Measurements from ENCODE around the gene PLPPR3.
"Not testable (repeated sequence)": the region's sequence is repeated elsewhere in the genome, so short reads cannot be mapped to it uniquely, and the experiment has no call there.

The PLPPR3 gene

DNA sequence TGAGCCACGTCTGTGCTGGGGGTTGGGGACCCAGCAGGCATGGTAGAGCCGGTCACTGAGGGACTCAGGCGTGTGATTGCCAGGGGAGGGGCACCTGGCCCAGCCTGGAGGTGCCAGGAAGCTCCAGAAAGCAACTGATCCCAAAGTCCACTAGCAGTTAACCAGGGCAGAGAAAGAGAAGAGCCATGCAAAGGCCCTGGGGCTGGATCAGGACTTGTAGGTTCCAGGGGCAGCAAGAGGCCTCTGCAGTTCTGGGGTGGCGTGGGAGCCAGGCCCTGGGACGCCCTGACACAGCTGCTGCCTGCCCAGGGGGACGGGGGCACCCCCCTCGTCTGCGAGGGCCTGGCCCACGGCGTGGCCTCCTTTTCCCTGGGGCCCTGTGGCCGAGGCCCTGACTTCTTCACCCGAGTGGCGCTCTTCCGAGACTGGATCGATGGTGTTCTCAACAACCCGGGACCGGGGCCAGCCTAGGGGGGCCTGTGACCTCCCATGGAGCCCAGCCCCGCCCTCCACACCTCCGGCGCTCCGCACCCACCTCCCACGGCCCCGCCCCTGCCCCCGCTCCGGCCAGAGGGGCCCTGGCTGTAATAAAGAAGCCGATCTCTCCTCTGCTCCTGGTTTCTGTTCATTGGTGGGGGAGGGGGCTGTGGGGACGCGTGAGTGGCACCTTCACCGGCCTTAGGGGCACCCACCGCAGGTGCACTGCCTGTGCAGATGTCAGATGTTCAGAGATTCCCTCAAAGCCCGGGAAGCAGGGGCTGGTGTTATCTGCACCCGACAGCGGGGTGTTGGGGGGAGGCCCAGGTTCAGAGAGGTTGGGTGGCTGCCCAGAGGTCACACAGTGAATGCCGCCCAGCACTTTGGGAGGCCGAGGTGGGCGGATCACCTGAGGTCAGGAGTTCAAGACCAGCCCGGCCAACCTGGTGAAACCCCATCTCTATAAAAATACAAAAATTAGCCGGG, 9.9 kb upstream of the PLPPR3 start:
- no peak for DNase-seq

GRCh38 chr19:829129-829758, 7.5 kb upstream of the PLPPR3 start:
- no peak for DNase-seq

DNA sequence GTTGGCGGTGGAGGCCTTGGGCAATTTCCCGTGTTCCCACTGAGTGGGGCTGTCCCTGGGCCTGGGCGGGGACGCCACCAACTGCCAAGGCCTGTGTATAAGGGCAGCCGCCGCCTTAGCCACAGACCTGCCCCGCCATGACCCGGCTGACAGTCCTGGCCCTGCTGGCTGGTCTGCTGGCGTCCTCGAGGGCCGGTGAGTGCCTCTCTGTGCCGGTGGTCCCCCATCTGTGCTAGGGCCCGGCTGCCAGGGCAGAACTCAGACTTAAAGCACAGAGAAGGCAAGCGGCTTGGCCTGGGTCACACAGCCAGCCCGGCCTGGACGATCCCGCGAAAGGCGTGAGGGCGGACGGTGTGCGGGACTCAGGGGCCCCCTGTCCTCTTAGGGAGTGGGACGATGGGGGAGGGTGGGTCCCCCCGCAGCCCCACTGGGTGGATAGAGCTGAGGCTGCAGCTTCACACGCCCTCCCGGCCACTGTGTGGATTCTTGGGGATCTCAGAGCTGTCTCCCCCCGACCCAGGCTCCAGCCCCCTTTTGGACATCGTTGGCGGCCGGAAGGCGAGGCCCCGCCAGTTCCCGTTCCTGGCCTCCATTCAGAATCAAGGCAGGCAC, 6.1 kb upstream of the PLPPR3 start, which contains the start of gene AZU1:
AZU1 (plus strand) TSS at position 128 of the 612 bp plus-strand sequence; CDS start at position 138, 10 bp downstream.
- DNase-seq = no peak

DNA sequence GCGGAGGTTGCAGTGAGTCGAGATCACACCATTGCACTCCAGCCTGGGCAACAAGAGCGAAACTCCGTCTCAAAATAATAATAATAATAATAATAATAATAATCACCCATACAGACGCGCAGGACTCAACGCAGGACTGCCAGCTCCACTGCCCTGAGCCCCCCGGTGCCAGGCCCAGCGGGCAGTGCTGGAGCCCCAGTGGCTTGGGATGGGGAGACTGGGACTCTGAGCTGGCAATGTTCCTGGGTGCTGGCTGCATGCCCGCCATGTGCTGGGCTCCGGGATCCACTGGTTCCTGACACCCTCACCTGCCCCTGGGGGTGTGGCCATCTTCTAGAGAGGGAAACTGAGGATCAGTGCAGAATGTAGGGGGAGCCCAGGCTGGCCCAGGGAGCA, 5.6 kb upstream of the PLPPR3 start:
- no peak for DNase-seq

DNA sequence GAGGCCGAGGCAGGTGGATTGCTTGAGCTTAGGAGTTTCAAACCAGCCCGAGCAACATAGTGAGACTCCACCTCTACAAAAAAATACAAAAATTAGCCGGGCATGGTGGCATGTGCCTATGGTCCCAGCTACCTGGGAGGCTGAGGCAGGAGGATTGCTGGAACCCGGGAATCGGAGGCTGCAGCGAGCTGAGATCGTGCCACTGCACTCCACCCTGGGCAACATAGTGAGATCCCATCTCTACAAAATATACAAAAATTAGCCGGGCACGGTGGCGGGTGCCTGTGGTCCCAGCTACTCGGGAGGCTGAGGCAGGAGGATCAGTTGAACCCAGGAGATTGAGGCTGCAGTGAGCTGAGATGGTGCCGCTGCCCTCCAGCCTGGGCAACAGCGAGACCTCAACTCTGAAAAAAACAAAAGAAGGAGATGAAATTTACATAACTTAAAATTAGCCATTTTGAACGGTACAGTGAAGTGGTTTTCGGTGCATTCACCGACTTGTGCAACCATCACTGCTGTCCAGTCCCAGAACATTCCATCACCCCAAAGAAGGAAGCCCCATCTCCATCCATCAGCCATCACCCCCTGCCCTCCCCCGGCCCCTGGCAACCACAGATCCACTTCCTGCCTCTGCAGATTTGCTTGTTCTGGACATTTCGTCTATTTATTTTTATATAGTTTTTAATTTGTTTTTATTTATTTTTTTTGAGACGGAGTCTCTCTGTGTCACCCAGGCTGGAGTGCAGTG, 4.3 kb upstream of the PLPPR3 start:
- DNase-seq = no peak

DNA sequence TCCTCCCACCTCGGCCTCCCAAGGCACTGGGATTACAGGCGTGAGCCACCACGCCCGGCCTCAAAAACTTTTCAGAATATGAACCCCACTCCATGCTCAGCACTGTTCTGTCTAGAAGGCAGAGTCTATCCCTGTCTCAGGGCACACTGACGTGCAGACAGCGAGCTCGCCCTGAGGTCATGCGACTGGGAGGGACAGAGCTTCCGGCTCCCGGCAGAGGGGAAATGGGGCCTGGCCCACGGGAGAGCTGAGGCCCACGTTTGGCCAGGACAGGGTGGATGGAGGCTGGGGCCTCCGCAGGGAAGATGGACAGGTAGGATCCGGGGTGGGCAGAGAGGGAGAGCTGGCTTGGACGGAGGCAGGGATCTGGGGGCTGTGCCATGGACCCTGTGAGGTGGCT, 3.1 kb upstream of the PLPPR3 start:
- no peak for DNase-seq

DNA sequence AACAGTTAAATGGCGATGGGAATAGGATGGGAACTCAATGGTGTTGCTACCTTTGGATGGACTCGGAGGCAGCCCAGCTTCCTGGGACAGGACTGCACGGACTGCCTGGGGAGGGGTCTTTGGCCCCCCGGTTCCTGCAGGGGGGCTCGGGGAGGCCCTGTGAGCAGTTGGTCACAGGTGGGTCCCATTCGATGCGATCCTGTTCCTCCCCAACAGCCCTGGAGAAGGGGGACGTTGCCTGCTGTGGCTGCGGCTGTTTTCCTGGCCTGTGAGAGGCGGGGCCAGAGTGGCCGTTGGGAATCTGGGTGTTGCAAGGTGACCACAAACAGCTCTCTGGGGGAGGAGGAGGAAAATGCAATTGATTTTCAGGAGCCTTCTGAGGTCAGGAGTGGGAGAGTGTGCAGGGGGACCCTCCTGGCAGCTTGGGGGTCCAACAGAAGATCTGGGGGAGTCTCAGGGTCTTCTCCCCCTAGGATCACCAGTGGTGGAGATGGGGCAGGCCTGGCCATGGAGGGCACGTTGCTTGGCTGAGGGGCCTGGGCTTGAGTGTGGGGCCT, 1.9 kb upstream of the PLPPR3 start:
- DNase-seq = no peak

- no peak for DNase-seq
Measured at GRCh38 chr19:821231-821824, 427 bp downstream of the PLPPR3 start.

DNA sequence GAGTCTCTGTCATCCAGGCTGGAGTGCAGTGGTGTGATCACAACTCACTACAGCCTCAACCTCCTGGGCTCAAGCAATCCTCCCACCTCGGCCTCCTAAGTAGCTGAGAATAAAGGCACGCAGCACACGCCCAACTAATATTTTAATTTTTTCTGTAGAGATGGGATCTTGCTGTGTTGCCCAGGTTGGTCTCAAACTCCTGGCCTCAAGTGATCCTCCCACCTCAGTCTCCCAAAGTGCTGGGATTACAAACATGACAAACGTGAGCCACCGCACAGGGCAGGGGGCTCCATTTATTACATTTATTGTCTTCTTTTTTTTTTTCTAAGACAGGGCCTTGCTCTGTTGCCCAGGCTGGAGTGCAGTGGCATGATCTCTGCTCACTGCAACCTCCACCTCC, 1.5 kb downstream of the PLPPR3 start:
- not testable (repeated sequence) for DNase-seq

DNA sequence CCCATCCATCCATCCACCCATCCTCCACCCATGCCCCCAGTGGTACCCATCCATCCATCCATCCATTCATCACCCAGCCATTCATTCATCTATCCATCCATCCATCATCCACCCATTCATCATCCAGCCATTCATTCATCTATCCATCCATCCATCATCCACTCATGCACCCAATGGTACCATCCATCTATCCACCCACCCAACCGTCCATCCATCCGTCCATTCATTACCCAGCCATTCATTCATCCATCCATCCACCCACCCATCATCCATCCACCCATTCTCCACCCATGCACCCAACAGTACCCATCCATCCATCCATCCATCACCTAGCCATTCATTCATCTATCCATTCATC, 5.3 kb downstream of the PLPPR3 start:
- no peak for DNase-seq

- no peak for DNase-seq
Measured at GRCh38 chr19:815775-816499, 5.8 kb downstream of the PLPPR3 start.

DNA sequence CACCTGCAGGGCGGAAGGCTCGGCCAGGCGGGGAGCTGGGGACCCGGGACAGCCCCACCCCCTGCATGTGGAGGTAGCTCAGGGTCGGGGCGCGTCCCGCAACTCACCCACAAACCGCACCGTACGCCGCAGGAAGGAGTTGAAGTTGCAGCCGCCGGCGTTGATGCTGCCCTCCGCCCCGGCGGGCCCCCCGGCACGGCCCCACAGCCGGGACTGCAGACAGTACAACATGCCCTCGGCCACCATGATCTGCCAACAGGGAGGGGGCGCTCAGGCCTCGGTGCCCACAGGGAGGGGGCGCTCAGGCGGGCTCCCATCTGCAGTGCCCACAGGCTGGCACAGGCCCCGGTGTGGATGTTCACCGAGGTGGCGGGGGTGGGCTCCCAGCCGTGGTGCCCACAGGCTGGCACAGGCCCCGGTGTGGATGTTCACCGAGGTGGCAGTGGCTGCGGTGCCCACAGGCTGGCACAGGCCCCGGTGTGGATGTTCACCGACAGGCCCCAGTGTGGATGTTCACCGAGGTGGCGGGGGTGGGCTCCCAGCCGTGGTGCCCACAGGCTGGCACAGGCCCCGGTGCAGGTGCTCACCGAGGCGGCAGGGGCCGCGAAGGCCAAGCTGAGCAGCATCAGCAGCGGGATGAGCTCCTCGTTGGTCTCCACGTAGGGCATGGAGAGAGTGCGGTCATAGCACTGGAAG, 6.5 kb downstream of the PLPPR3 start:
- no peak for DNase-seq

DNA sequence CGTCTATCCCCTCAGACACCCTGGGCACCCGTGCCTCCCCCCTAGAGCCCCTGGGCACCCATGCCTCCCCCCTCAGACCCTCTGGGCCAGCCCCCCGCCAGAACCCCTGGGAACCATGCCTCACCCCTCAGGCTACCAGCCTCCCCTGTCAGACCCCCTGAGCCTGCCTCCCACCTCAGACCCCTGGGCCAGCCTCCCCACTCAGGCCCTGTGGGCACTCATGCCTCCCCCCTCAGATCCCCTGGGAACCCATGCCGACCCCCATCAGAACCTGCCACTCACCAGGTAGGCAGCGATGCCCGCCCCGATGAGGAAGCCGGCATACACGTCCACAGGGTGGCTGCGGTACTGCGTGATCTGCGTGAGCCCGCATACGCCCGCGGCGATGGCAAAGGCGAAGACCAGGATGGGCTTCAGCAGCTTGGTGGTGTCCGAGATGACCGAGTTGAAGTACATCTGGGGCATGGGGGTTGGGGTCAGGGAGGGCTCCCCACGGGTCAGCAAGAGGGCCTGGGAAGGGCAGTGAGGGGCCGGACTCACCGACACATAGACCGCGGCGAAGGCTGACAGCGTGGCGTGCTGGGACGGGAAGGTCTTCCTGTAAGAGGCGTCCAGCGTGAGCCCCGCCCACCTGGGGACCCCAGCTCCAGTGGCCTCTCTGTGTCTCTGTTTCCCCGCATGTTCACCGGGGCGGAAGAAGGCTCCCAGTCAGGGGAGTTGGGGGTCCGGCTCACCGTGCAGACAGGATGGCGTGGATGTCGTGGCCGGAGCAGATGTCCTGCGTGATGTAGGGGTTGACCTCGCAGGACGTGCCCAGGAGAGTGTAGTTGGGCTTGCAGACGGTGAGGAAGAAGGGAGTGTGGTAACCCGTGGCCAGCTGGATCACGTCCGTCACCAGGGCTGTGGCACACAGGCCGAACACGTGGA, 7.3 kb downstream of the PLPPR3 start:
- no peak for DNase-seq

DNA sequence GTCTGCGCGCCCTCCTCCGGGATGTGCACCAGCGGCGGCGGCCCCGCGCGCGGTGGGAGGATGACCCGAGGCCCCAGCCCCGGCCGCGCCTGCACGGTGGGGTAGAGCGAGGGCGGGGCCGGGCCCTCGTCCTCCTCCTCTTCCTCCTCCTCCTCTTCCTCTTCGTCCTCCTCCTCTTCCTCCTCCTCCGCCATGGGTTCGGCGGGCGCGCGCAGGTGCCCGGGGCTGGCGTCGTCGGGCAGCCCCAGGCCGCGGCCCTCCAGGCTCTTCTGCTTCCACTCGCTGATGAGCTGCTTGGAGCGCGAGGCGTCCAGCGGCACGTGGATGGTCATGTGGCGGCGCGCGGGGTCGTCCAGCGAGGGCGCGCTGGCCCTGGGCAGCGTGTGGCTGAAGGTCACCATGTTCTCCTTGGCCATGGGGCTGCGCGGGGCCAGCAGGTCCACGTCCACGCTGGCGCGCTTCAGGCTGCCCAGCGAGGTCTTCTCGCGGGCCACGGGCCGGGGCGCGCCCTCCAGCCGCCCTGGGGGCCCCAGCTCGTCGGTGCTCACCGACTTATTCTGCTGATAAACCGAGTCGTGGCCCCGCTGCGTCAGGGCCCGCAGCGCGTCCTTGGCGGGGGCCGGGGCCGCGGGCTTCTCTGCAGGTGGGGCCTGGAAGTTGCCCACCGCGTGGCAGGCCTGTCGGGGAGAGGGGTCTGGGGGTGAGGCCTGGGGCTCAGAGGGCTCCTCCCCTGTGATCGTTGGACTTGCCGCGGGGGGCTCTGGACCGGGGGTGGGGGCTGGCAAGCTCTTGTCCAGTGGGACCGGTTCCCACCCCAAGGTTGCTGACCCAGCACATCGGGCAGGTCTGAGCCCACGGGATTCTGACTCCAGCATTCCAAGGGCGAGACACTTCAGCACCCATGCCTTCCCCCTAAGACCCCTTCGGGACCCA, 8.3 kb downstream of the PLPPR3 start:
- DNase-seq = no peak

DNA sequence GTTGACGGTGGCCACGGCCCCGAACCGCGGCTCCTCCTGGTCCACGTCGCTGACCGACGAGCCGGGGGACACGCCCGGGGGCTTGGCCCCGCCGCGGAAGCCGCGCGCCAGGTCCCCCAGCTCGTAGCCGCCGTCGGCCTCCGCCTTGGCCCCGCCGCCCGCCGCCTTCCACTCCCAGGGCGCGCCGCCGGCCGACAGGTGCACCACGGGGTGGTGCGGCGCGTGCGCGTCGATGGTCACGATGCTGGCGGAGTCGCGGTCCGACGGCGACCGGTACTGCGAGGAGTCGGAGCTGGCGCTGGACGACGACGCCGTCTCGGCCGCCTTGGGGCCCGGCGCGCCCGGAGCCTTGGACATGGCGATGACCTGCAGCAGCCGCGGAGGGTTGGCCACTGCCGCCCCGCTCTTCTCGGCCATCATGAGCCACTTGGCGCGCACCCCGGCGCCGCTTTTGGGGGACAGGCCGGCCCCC, 9.0 kb downstream of the PLPPR3 start:
- no peak for DNase-seq

GRCh38 chr19:812049-812746, 9.6 kb downstream of the PLPPR3 start:
- no peak for DNase-seq

All from nucleus accumbens (tissue), 56 donors.